Effector memory CD4-positive, alpha-beta T cell (primary cell): ENCODE data around the gene HOXC10.

Source experiments
- DNase-seq, 3 donors: peaks; one replicate each; pipeline ENCODE4 v3.0.0-alpha.2; 2020
- H3K27ac ChIP-seq: 2 replicates; pipeline ENCODE4 v1.7.0; 2013; ENCODE audit warnings: mild to moderate bottlenecking, low read length, moderate library complexity; ENCODE audit not compliant: insufficient read depth, poor library complexity, severe bottlenecking
- H3K27me3 ChIP-seq: replicated peaks from 2 replicates; pipeline ENCODE4 v1.7.0; 2013; ENCODE audit warnings: mild to moderate bottlenecking, low read length; ENCODE audit not compliant: insufficient read depth, control insufficient read depth, poor library complexity, severe bottlenecking
- H3K36me3 ChIP-seq: 2 replicates; pipeline ENCODE4 v1.7.0; 2013; ENCODE audit warnings: mild to moderate bottlenecking, low read length, moderate library complexity; ENCODE audit not compliant: control insufficient read depth, insufficient read depth
- H3K4me1 ChIP-seq: 2 replicates; pipeline ENCODE4 v1.7.0; 2013; ENCODE audit warnings: low read length, mild to moderate bottlenecking; ENCODE audit not compliant: control insufficient read depth, insufficient read depth, poor library complexity, severe bottlenecking
- H3K4me3 ChIP-seq: 2 replicates; pipeline ENCODE4 v1.7.0; 2013; ENCODE audit warnings: low read length, low read depth, mild to moderate bottlenecking; ENCODE audit not compliant: insufficient read depth, poor library complexity, severe bottlenecking
- H3K9me3 ChIP-seq: 2 replicates; pipeline ENCODE4 v1.7.0; 2013; ENCODE audit warnings: mild to moderate bottlenecking, low read length, moderate library complexity; ENCODE audit not compliant: control insufficient read depth

HOXC10 gene

DNA sequence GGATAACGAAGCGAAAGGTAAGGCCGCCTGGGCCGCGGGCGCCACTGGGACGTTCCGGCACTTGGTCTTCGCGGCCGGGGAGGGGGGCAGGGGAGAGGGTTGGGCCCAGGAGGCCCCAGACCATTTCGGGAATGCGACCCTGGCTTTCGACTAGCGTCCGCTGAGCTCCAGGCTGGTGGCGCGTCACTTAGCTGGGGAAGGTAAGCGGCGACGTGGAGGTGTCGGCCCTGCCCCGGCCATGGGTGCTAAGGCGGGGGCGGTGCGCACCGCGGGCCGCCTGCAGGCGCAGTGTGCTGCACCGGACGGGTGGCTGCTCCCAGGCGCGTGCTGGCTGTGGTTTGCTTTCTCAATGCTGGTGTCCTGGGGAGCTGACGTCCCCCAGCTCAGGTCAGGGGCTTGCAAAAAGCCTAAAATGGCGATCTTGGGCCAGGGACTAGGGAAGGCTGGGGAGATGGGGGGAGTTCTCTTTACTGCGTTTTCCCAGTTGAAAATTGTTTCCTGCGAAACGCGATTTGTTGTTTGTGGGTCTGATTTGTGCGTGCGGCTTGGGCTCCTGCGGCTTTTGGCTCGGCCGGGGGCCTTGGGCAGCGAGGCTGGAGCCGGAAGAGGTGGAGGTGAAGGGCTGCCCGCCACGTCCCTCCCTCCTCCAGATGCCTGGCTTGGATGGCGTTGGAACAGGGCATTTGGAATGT, 1.2 kb downstream of the HOXC10 start:
- Histone ChIP-seq H3K9me3 (no peaks in the 10 kb centered on the region), H3K36me3 (no peaks in the 10 kb centered on the region), H3K27me3 (peaks cover 95% of the 10 kb centered on the region), H3K4me3 (peak overlapping the region; percentile 6), H3K27ac (no peak overlapping the region), H3K4me1 (peaks cover 18% of the 10 kb centered on the region)
- DNase-seq = no peak

DNA sequence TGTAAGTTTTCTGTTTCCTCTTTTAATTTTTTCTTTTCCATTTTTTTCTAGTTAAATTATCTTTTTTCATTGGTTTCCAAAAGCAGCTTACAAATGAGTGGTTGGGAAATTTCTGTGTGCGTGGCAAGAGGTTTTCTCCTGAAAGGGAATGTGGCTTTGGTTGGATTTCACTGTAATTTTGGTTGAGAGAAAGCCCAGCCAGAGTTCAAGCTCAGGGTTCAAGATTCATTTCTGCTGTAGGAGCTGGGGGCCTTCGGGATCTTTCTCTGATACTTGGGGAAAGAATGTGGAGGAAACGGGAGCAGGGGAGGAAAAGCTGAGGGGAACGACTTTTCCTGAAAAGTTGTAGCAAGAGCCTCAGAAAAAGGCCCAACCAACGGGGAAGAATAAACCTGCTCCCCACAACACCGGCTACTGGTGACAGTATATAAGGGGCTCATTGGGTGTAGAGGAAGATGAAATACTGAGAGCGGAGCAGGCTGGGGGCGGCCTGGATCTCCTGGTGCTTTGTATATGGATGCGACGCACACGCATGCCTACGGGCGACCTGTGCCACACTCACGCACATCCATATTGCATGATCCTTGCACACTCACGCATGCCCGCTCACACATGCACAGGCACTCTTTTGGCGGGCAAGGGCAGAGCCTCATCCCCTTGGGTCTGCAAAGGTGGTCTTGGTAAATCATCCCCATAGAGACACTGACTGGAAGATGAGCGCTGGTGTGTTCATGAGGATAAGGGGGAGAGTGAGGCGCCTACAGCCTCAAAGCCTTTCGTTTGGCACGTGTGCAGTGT, 1.9 kb downstream of the HOXC10 start:
- no peak for DNase-seq
- Histone ChIP-seq H3K9me3 (no peaks in the 10 kb centered on the region), H3K27ac (no peak overlapping the region), H3K4me1 (peaks cover 18% of the 10 kb centered on the region), H3K27me3 (peaks cover 95% of the 10 kb centered on the region), H3K36me3 (no peaks in the 10 kb centered on the region), H3K4me3 (no peak overlapping the region)

DNA sequence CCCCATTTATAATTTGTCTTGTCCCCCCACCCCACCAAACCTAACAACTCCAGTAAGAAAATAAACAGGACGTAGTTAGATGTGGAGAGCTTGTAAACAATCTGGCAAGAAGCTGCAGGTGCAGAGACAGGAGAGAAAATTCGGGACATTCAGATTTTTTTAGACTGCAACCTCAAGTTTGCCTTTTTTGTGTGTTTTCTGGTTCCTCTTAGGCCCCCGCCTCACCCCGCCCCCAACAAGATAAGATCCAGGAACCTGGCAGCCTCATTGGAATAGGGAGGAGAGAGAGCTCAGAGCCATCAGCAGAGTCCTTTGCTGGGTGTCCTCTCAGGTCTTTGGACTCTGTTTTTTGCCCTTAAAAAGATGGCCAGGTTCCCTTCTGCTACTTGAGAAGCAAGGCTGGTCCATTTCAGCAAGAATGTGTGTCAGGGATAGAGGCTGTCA, 2.9 kb downstream of the HOXC10 start:
- peaks cover 18% of the 10 kb centered on the region for H3K4me1 ChIP-seq

DNA sequence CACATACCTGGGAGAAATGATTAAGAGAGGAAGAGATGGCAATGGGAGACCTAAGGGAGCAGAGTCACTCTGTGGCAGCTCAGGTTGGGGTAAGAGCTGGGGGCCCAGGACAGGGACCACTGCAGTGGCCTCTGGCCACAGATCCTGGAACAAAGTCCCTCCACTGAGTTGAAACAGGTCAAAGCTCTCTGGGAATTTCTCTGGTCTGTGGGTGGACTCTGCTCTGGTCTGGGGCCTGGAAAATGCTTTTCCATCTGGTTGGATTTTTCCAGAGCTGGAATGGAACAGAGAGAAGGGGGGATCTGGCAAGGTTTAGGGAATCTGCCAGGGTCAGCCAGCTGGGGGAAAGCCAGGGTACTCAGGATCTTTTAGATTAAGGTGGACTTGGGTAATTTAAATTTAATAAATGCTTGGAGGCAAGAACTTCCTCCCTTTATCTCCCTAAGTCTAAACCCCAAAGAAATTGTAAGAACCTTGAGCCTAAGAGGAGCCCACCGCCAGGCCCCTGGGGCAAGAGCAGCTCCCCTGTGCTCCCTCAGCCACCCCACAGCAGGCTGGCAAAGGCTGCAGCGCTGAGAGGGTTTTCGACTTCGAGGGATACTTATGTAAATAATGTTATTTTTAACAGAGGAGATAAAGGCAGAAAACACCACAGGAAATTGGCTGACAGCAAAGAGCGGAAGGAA, 3.7 kb downstream of the HOXC10 start:
- DNase-seq = no peak
- H3K4me3 ChIP-seq = no peak overlapping the region
- H3K36me3 ChIP-seq = no peaks in the 10 kb centered on the region
- H3K27me3 ChIP-seq = peaks cover 95% of the 10 kb centered on the region
- H3K9me3 ChIP-seq = no peaks in the 10 kb centered on the region
- peaks cover 18% of the 10 kb centered on the region for H3K4me1 ChIP-seq
- no peak overlapping the region for H3K27ac ChIP-seq

More for the DNA sequence above, 2.9 kb downstream of the HOXC10 start:
- DNase-seq = no peak
- H3K36me3 ChIP-seq = no peaks in the 10 kb centered on the region
- H3K27me3 ChIP-seq = peaks cover 95% of the 10 kb centered on the region
- no peaks in the 10 kb centered on the region for H3K9me3 ChIP-seq
- H3K4me3 ChIP-seq = no peak overlapping the region
- H3K27ac ChIP-seq = no peak overlapping the region

DNA sequence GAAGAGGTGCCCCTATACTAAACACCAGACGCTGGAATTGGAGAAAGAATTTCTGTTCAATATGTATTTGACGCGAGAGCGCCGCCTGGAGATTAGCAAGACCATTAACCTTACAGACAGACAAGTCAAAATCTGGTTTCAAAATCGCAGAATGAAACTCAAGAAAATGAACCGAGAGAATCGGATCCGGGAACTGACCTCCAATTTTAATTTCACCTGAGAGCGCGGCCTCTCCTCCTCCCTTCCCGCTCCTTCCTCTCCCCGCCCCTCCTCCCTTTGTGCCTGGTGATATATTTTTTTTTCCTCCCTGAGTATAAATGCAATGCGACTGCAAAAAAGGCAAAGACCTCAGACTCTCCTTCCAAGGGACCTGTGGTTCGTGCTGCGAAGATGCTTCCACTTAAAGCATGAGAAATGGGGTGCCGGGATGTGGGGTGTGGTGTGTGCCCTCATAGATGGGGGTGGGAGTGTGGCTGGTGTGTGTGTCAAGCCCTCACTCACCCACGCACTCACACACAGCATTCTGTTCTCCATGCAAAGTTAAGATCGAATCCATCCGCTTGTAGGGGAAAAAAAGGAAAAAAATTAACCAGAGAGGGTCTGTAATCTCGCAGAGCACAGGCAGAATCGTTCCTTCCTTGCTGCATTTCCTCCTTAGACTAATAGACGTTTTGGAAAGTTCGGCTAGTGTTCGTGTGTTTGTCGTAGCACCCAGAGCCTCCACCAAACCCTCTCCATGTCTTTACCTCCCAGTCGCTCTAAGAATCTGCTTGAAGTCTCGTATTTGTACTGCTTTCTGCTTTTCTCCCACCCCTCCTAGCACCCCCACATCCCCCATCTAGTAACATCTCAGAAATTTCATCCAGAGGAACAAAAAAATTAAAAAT, 4.5 kb downstream of the HOXC10 start:
- Histone ChIP-seq H3K4me3 (no peak overlapping the region), H3K4me1 (peaks cover 22% of the 10 kb centered on the region), H3K9me3 (no peaks in the 10 kb centered on the region), H3K27me3 (peaks cover 95% of the 10 kb centered on the region), H3K27ac (no peak overlapping the region), H3K36me3 (no peaks in the 10 kb centered on the region)
- no peak for DNase-seq

GRCh38 chr12:53990311-53991076, 5.5 kb downstream of the HOXC10 start:
- Histone ChIP-seq H3K27me3 (peaks cover 96% of the 10 kb centered on the region), H3K4me3 (no peak overlapping the region), H3K4me1 (peaks cover 32% of the 10 kb centered on the region), H3K36me3 (no peaks in the 10 kb centered on the region), H3K9me3 (no peaks in the 10 kb centered on the region), H3K27ac (no peak overlapping the region)
- DNase-seq = no peak

DNA sequence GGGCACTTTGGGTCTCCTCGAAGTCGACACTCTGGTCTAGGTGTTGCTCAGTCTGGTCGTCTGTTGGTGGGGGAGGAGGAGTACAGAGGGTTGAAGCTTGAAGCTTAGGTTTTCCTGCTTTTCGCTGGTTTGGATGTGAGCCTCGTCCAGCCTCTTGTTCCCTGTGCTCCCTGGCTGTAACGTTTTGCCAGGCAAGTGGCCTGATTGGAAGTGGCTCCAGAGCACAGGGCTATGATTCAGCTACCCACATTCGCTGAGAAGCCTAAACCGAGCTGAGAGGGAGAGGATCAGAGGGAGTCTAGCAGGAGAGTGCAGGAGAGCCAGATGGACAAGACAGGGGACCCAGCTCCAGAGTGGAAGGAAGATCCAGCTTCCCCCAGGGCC, 6.1 kb downstream of the HOXC10 start:
- no peak overlapping the region for H3K4me3 ChIP-seq
- H3K27me3 ChIP-seq = peaks cover 96% of the 10 kb centered on the region
- H3K4me1 ChIP-seq = peaks cover 31% of the 10 kb centered on the region
- DNase-seq = no peak
- no peaks in the 10 kb centered on the region for H3K36me3 ChIP-seq
- no peaks in the 10 kb centered on the region for H3K9me3 ChIP-seq
- no peak overlapping the region for H3K27ac ChIP-seq

GRCh38 chr12:53992377-53992889, 7.5 kb downstream of the HOXC10 start:
- Histone ChIP-seq H3K27ac (no peak overlapping the region), H3K4me1 (peaks cover 37% of the 10 kb centered on the region), H3K4me3 (no peak overlapping the region), H3K36me3 (no peaks in the 10 kb centered on the region), H3K27me3 (peaks cover 96% of the 10 kb centered on the region), H3K9me3 (no peaks in the 10 kb centered on the region)
- DNase-seq = no peak
